ENCODE results near the gene COL2A1. TPM values are rescaled to one million over a fixed set of nuclear protein-coding genes. Genes with fewer than 3 reads are reported as not detected.

Gene COL2A1
- total RNA-seq, 1 experiment from 2014 or later: 0.12 TPM

DNA sequence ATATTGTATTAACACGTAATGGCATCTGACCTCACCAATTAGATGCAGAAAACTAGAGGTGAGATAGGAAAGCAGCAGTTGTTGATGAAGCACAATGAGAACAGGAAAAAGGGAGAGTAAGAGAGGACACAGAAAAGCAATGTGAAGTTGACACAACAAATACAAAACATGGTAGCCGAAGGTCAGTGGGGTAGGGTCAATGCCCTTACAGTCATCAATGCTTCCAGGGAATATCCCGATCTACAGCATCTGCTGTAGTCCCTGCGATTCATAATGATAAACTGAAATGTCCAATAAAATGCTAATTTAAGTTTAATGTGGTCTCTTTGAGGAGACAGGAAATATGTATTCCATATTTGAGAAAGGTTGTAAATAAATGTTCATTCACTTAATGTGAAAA lies 2.9 kb upstream of the COL2A1 start:
- intact Hi-C loops (cut with micrococcal nuclease): no loop called here
- H3K27me3 Mint-ChIP-seq (ENCODE audit: insufficient read depth, unreplicated experiment): peaks cover 88% of the 10 kb centered on the region
- no peak overlapping the region for H3K27ac Mint-ChIP-seq (ENCODE audit: low read depth, unreplicated experiment)
- H3K4me3 Mint-ChIP-seq (ENCODE audit: unreplicated experiment): no peak overlapping the region
- no peaks in the 10 kb centered on the region for H3K36me3 Mint-ChIP-seq (ENCODE audit: insufficient read depth, unreplicated experiment)
- no peak for TF ChIP-seq CTCF (IDR thresholded peaks at IDR 0.05; ENCODE audit: unreplicated experiment)
- ChIA-PET POLR2A (interaction anchor here (0.6 kb wide), 1 partner anchor 61 kb away, joined by 3 read pairs; no protein-coding TSS in a partner anchor), CTCF (interaction anchor here (1.2 kb wide), 1 partner anchor 60 kb away, joined by 4 read pairs; no protein-coding TSS in a partner anchor)
- no peak for DNase-seq (ENCODE audit: unreplicated experiment)
- BruUV-seq (replicated peaks): no TSS peak
- H3K4me1 Mint-ChIP-seq (ENCODE audit: insufficient read depth, unreplicated experiment): no peaks in the 10 kb centered on the region
- no peaks in the 10 kb centered on the region for H3K9me3 Mint-ChIP-seq (ENCODE audit: unreplicated experiment)

GRCh38 chr12:48005750-48006021 lies 1.4 kb upstream of the COL2A1 start:
- H3K36me3 Mint-ChIP-seq (ENCODE audit: insufficient read depth, unreplicated experiment): no peaks in the 10 kb centered on the region
- CTCF ChIA-PET: interaction anchor here (0.7 to 1.1 kb wide), 2 partner anchors 25 to 57 kb away, joined by 3 read pairs; no protein-coding TSS in a partner anchor
- DNase-seq (ENCODE audit: unreplicated experiment): no peak
- no peak for TF ChIP-seq CTCF (IDR thresholded peaks at IDR 0.05; ENCODE audit: unreplicated experiment)
- no peak overlapping the region for H3K4me3 Mint-ChIP-seq (ENCODE audit: unreplicated experiment)
- POLR2A ChIA-PET: interaction anchor here (0.7 kb wide), 1 partner anchor 299 kb away, joined by 3 read pairs; no protein-coding TSS in a partner anchor
- no TSS peak for BruUV-seq (replicated peaks)
- intact Hi-C loops (cut with micrococcal nuclease): no loop called here
- H3K4me1 Mint-ChIP-seq (ENCODE audit: insufficient read depth, unreplicated experiment): peaks cover 5% of the 10 kb centered on the region
- H3K9me3 Mint-ChIP-seq (ENCODE audit: unreplicated experiment): no peaks in the 10 kb centered on the region
- H3K27ac Mint-ChIP-seq (ENCODE audit: low read depth, unreplicated experiment): no peak overlapping the region
- peaks cover 85% of the 10 kb centered on the region for H3K27me3 Mint-ChIP-seq (ENCODE audit: insufficient read depth, unreplicated experiment)

DNA sequence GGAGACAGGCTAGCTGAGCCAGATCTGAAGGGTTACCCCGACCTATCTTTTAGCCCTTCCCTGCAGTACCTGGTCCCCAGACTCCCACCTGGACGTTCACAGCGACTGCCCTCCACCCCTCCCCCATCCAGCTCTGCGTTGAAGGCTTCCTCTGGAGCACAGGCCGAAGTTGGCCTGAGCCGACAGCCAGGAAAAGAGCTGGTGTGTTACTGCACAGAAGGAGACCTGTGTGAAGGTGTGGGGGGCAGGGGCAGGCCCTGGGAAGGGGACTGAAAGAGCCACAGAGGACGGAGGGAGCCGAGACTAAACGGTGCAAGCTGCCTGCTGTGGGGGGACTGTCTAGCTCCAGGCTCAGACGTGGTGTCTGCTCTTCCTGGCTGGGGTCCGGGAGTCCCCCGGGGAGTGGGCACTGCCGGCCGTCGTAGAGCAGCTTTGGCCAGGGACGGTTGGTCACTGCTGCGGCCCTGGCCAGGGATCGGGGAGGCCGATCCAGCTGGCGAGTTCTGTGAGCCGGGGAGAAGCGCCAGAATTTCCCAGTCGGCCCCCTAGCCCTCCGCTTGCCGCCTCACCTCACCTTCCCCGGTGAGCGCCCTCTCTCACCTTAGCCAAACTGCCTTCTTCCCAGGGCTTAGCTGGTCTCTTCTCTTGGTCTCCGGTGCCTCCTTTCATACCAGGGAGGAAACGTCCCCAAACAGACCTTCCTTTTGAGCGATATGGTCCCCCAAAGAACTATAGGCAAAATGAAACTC lies 899 bp upstream of the COL2A1 start:
- Mint-ChIP-seq H3K9me3 (ENCODE audit: unreplicated experiment) (no peaks in the 10 kb centered on the region), H3K27ac (ENCODE audit: low read depth, unreplicated experiment) (no peak overlapping the region), H3K4me3 (ENCODE audit: unreplicated experiment) (no peak overlapping the region), H3K36me3 (ENCODE audit: insufficient read depth, unreplicated experiment) (no peaks in the 10 kb centered on the region), H3K4me1 (ENCODE audit: insufficient read depth, unreplicated experiment) (peaks cover 5% of the 10 kb centered on the region), H3K27me3 (ENCODE audit: insufficient read depth, unreplicated experiment) (peaks cover 80% of the 10 kb centered on the region)
- intact Hi-C loops (cut with micrococcal nuclease): no loop called here
- no peak for TF ChIP-seq CTCF (IDR thresholded peaks at IDR 0.05; ENCODE audit: unreplicated experiment)
- CTCF ChIA-PET: interaction anchor here (0.5 to 1.1 kb wide), 3 partner anchors 26 to 132 kb away, joined by 3 to 6 read pairs (median 3); no protein-coding TSS in a partner anchor
- POLR2A ChIA-PET: no interaction called here
- DNase-seq (ENCODE audit: unreplicated experiment): no peak
- BruUV-seq (replicated peaks): no TSS peak

DNA sequence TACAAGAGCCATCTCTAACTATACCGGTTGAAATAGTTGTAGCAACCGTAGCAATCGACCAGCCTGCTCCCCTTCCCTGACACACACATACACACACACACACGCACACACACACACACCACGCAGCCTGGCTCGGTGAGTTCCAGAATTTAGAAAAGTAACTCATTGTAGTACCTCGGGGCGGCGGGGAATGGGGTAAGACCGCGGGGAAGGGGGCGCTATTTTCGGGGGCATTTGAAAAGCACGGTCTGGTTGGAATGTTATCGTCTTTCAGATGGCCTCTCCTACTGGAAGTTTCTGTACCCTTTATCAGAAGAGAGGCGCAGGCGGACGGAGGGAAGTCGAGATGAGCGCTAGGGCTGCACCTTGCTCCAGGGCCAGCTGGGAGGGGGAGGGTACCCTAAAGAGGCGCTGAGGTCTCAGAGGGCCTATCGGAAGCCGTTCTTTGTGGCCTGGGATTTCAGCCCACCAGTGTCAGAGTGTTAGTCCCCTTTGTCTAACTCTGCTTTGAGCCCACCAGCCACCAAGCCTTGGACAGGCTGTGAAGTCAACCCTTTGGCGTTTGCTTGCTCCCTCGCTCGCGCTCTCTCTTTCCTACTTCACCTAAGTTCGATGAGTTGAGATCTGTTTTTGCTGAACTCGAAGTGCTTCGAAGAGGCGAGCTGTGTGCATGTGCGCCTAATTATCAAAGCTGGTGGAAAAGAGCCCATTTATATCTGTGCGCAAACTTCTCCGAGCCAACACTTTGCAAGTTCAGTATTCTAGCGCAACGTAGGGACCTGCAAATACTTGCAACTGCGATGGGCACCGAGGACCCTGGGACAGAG lies 837 bp downstream of the COL2A1 start:
- DNase-seq (ENCODE audit: unreplicated experiment): no peak
- Mint-ChIP-seq H3K27ac (ENCODE audit: low read depth, unreplicated experiment) (no peak overlapping the region), H3K9me3 (ENCODE audit: unreplicated experiment) (no peaks in the 10 kb centered on the region), H3K36me3 (ENCODE audit: insufficient read depth, unreplicated experiment) (no peaks in the 10 kb centered on the region), H3K27me3 (ENCODE audit: insufficient read depth, unreplicated experiment) (peaks cover 76% of the 10 kb centered on the region), H3K4me3 (ENCODE audit: unreplicated experiment) (no peak overlapping the region), H3K4me1 (ENCODE audit: insufficient read depth, unreplicated experiment) (peaks cover 5% of the 10 kb centered on the region)
- BruUV-seq (replicated peaks): no TSS peak
- ChIA-PET CTCF (no interaction called here), POLR2A (no interaction called here)
- intact Hi-C loops (cut with micrococcal nuclease): loop anchor here (5.0 kb wide), 1 partner anchor 154 kb away; the partner anchor contains the start of gene ASB8
- TF ChIP-seq CTCF (IDR thresholded peaks at IDR 0.05; ENCODE audit: unreplicated experiment): no peak

Measured in MCF 10A (cell line).